ENCODE measurements around the gene TEX2.

Gene TEX2

GRCh38 chr17:64198331-64199090 lies 64.5 kb downstream of the TEX2 start:
- Histone ChIP-seq H3K9me2 (ENCODE audit: low read depth, low read length) (no peaks in the 10 kb centered on the region), H3K27me3 (ENCODE audit: insufficient read depth, low read length) (no peaks in the 10 kb centered on the region), H3K9me3 (ENCODE audit: low read length) (no peaks in the 10 kb centered on the region), H3K4me1 (ENCODE audit: insufficient read depth, low read length, severe bottlenecking) (no peaks in the 10 kb centered on the region), H3K9ac (ENCODE audit: low read length) (no peak overlapping the region), H4K20me1 (ENCODE audit: insufficient read depth, low read length) (no peaks in the 10 kb centered on the region), H3K27ac (ENCODE audit: low read depth, low read length, poor library complexity, severe bottlenecking) (no peak overlapping the region), H3K4me3 (ENCODE audit: low read depth, low read length, poor library complexity, severe bottlenecking) (no peak overlapping the region), H3K36me3 (ENCODE audit: insufficient read depth, low read length) (no peaks in the 10 kb centered on the region), H3F3A (ENCODE audit: insufficient read depth, low read length) (no peaks in the 10 kb centered on the region), H3K79me2 (ENCODE audit: insufficient read depth, low read length) (no peaks in the 10 kb centered on the region), H3K4me2 (ENCODE audit: low read length) (no peak overlapping the region), H2AFZ (ENCODE audit: low read length) (no peak overlapping the region)
- no peak for TF ChIP-seq CTCF (IDR thresholded peaks at IDR 0.05; ENCODE audit: low read length)
- TF ChIP-seq EZH2 (IDR thresholded peaks at IDR 0.05; ENCODE audit: borderline replicate concordance, low read length) = no peak

GRCh38 chr17:64196601-64197000 lies 66.5 kb downstream of the TEX2 start:
- no peaks in the 10 kb centered on the region for H4K20me1 ChIP-seq (ENCODE audit: insufficient read depth, low read length)
- no peak for TF ChIP-seq EZH2 (IDR thresholded peaks at IDR 0.05; ENCODE audit: borderline replicate concordance, low read length)
- TF ChIP-seq CTCF (IDR thresholded peaks at IDR 0.05; ENCODE audit: low read length) = no peak
- no peak overlapping the region for H3K9ac ChIP-seq (ENCODE audit: low read length)
- no peaks in the 10 kb centered on the region for H3K9me3 ChIP-seq (ENCODE audit: low read length)
- H3K4me1 ChIP-seq (ENCODE audit: insufficient read depth, low read length, severe bottlenecking) = no peaks in the 10 kb centered on the region
- H2AFZ ChIP-seq (ENCODE audit: low read length) = no peak overlapping the region
- H3K27ac ChIP-seq (ENCODE audit: low read depth, low read length, poor library complexity, severe bottlenecking) = no peak overlapping the region
- H3K9me2 ChIP-seq (ENCODE audit: low read depth, low read length) = no peaks in the 10 kb centered on the region
- no peak overlapping the region for H3K4me2 ChIP-seq (ENCODE audit: low read length)
- no peaks in the 10 kb centered on the region for H3K27me3 ChIP-seq (ENCODE audit: insufficient read depth, low read length)
- no peaks in the 10 kb centered on the region for H3F3A ChIP-seq (ENCODE audit: insufficient read depth, low read length)
- no peak overlapping the region for H3K4me3 ChIP-seq (ENCODE audit: low read depth, low read length, poor library complexity, severe bottlenecking)
- no peaks in the 10 kb centered on the region for H3K79me2 ChIP-seq (ENCODE audit: insufficient read depth, low read length)
- peaks cover 4% of the 10 kb centered on the region; the same call in 1 of the 2 replicates for H3K36me3 ChIP-seq (ENCODE audit: insufficient read depth, low read length)

- no peaks in the 10 kb centered on the region for H3K79me2 ChIP-seq (ENCODE audit: insufficient read depth, low read length)
- H3K4me2 ChIP-seq (ENCODE audit: low read length) = no peak overlapping the region
- H3K9me3 ChIP-seq (ENCODE audit: low read length) = no peaks in the 10 kb centered on the region
- no peaks in the 10 kb centered on the region for H3K9me2 ChIP-seq (ENCODE audit: low read depth, low read length)
- no peak overlapping the region for H3K27ac ChIP-seq (ENCODE audit: low read depth, low read length, poor library complexity, severe bottlenecking)
- H4K20me1 ChIP-seq (ENCODE audit: insufficient read depth, low read length) = no peaks in the 10 kb centered on the region
- H3K4me3 ChIP-seq (ENCODE audit: low read depth, low read length, poor library complexity, severe bottlenecking) = no peak overlapping the region
- no peak overlapping the region for H3K9ac ChIP-seq (ENCODE audit: low read length)
- H3K27me3 ChIP-seq (ENCODE audit: insufficient read depth, low read length) = no peaks in the 10 kb centered on the region
- H3K4me1 ChIP-seq (ENCODE audit: insufficient read depth, low read length, severe bottlenecking) = no peaks in the 10 kb centered on the region
- no peak for TF ChIP-seq CTCF (IDR thresholded peaks at IDR 0.05; ENCODE audit: low read length)
- TF ChIP-seq EZH2 (IDR thresholded peaks at IDR 0.05; ENCODE audit: borderline replicate concordance, low read length) = no peak
- no peaks in the 10 kb centered on the region for H3F3A ChIP-seq (ENCODE audit: insufficient read depth, low read length)
- H3K36me3 ChIP-seq (ENCODE audit: insufficient read depth, low read length) = peaks cover 4% of the 10 kb centered on the region; the same call in 1 of the 2 replicates
- H2AFZ ChIP-seq (ENCODE audit: low read length) = no peak overlapping the region
Observed at GRCh38 chr17:64193561-64193960, 69.5 kb downstream of the TEX2 start.

Measured in OCI-LY1 (cell line).